Stimulated activated CD4-positive, alpha-beta T cell treated with anti-CD3 and anti-CD28 coated beads, Interleukin-15, amount 100 ng/mL, for 24 hours (primary cell): ENCODE measurements around the gene FAM180B.
"Not testable (repeated sequence)": the region's sequence is repeated elsewhere in the genome, so short reads cannot be mapped to it uniquely, and the experiment has no call there.

Experiments used
- DNase-seq: peaks from one replicate; pipeline ENCODE4 v3.0.0-alpha.2; 2020

Gene FAM180B

GRCh38 chr11:47599902-47600301 lies 13.4 kb downstream of the FAM180B start:
- no peak for DNase-seq

DNA sequence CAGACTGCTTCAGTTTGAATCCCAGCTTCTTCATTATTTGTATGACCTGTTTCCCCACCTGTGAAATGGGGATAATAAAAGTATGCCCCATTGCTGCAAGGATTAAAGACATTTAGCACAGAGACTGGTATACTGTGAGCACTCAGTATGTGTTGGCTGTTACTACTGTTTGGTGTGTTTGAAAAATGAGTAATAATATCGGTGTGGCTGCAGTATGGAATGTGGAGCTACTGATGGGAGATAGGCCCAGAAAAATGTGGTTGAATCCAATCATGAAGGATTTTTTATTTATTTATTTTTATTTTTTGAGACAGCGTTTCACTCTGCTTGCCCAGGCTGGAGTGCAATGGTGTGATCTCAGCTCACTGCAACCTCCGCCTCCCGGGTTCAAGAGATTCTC lies 16.8 kb downstream of the FAM180B start:
- DNase-seq = no peak

DNA sequence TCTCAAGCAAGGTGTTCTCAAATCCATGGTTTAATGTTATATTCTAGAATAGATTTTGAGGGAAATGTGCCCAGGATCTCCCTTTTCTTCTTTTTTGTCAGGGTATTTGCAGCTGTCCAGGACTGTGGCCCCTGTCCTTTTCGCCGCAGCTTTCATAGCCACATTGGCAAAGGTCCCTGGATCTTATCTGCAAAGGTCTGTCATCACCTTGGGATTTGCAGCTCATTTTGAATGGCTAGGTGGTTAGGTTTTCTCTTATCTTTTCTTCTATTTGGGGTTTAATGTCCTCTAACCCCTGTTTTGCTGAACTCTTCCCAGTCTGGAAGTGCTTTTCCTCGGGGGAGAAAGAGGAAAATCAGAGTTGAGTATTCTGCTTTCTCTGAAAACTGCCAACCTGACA lies 19.4 kb downstream of the FAM180B start:
- DNase-seq = no peak

DNA sequence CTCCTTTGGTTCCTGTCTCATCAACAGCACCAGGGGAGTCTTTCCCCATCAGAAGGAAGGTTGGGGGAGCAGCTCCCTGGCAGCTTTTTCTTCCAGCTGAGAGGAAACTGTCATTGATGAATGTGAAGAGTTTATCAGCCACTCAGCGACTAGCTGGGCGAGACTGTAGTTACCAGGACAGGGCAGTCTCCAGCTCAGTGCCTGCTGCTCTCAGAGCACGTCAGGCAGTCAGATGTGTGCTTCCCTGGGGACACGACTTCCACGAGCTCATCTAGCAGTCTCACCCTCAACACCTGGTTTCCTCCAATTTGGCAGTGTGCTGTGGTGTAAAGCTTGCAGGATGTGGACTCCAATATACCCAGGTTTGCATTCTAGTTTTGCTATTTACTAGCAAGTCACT lies 20.3 kb downstream of the FAM180B start:
- DNase-seq = no peak

DNA sequence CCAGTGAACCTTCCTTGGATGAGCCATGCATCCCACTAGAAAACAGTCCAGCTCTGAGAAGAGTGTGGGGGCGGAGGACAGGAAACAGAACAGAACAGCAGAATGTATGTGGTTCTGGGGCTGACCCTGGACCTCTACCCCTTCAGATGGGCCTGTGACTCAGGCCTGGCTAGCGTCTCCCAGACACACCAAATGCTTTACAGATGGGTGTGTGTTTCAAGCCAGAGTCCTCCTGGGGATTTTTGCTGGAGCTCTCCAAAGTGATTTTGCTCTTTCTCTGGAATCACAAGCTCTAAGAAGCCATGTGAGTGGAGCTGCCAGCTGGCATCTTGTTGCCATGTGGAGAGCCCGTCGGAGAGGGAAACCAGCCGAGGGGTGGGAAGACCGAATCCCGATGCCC lies 20.9 kb downstream of the FAM180B start:
- no peak for DNase-seq

DNA sequence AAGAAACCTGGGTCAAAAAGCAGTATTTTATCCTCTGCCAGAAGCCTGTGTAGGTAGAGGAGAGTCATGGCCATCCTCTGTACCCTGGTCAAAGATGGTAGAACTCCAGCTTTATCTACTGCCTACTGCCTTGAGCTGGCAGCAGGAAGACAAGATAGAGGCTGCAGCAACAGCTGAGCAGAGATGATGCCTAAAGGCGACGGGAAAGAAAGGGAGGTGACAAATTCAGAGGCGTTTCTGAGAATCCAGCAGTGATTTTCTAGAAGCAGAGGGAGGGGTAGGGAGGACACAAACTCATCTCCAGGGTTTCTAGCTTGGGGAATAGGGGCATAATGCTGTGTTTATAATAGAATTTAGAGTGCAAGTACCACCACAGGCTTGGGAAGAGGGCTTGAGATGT lies 23.2 kb downstream of the FAM180B start:
- no peak for DNase-seq

DNA sequence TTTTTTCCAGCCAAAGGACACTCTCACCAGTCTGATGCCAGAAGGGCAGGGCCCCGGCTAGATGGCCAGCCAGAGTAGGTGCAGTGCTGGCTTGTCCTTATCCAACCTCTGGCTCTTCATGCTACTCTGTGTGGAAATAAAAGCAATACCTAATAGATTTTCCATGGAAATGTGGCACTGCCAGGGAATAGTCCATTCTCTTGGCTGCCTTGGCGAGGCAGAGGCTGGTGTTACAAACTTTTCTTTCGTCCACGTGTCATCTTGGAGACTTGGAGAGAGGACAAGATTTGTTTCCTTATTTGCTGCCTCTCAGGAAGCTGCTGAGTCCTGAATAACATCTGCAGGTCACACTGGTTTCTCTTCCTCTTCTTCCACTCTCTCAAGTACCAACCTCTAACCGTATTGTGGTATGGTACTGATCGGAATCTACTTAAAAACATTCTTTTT lies 24.9 kb downstream of the FAM180B start:
- DNase-seq = no peak

DNA sequence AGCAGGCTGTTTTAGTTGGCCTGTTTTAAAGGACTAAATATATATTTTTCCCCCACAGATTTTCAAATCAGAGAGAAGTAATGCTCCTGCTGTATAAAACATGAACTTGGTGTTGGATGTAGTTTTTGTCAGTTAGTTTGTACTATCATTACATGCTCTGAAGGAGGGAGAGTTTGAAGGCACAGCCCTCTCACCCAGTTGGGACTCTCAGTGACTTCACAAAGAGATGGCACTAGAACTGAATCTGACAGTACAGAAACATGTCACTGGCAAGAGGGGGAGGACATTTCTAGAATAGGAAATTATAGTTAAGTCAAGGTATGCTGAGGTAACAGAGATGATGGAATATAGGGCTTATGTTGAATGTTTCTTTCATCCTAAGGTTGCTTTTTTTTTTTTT lies 28.8 kb downstream of the FAM180B start:
- no peak for DNase-seq

DNA sequence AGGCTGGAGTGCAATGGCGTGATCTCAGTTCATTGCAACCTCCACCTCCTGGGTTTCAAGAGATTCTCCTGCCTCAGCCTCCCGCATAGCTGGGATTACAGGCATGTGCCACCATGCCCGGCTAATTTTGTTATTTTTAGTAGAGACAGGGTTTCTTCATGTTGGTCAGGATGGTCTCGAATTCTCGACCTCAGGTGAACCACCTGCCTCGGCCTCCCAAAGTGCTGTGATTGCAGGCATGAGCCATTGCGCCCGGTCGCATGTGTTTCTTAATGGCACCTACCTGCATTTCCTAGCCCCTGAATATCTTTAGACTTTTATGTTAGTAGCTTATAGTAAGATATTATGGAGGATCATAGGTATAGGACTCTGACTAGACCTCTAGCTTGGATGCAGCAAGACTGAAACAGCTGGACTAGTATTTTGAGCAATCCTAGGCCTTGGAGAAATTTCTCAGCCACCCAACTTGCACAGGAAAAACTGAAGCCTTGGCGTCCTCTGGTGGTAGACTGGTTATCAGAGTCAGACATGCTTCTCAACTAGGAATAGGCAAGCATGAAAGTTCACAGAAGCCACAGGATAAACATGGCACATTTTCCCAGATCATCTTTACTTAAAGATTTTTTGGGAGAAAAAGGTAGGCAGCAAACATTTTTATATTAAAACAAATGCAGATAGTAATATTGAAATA lies 30.4 kb downstream of the FAM180B start:
- DNase-seq = peak; percentile 19

GRCh38 chr11:47617417-47617809 lies 30.9 kb downstream of the FAM180B start:
- DNase-seq = no peak

DNA sequence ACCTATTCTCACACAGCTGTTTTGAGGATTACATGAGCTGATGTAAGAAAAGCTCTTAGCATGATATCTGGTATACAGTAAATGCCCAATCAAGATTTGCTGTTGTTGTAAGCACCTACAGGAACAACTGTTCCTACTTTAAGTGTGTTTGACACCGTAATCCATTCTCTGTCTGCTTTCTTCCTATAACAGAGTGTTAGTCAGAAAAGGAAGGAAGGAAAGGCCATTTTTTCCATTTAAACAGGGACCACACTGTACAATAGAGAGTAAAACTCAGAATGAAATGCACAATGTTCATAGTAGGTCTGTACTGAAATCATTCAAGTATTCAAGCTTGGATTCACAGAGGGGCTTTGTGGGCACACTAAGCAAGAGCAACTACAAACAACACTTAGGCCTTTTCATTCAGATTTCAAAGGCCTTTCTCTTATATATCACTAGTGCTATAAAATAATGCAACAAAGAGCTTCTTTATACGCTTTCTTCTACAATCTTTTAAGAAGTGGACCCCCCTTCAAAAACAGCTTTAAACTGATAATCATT lies 34.4 kb downstream of the FAM180B start:
- DNase-seq = no peak

DNA sequence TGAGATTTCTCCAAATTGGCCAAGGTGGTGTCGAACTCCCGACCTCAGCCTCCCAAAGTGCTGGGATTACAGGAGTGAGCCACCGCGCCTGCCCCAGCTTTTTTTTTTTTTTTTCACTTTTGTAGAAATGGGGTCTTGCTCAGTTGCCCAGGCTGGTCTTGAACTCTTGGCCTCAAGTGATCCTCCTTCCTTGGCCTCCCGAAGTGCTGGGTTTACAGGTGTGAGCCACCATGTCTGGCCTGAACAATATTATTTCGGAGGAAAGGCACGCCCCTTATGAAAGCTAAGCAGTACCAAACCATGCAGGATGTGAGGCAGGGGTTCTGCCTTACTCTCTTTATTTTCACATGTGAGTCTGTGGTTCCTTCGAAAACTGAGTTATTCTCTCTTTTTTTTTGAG lies 39.8 kb downstream of the FAM180B start:
- DNase-seq = no peak

DNA sequence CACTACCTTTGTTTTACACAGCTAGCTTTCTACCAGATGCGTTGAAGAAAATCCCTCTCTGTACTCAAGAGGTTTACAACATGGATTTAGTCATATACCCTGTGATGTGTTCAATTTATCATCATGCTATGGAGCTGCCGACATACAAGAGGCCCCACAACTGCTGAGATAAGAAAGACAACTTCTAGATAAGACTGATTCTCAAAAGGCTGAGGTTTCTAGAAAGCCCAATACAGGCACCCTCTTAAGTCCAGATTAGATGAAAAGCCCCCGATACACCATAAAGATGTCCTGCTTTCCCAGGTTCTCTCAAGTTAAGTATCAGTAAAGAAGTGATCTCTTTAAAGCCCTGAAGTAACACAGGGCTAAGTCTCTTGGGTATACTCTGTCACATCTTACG lies 41.5 kb downstream of the FAM180B start:
- no peak for DNase-seq

DNA sequence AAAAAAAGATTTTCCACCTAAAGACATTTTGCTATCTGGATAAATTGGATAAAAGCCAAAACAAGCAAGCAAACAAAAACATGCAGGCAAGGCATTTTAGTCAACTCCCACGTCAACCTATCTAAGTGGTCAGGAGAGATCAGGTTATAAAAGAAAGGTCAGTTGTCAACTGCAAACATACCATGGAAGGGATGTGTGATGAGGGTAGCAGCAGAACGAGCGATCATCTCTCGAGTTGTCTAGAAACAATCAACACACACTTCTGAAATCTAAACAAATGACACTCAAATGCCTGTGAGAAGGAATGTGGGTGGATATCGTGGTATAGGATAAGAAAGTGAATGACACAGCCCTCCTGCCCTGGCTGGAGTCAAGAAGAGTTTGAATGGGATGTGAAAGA lies 45.0 kb downstream of the FAM180B start:
- no peak for DNase-seq

- DNase-seq = not testable (repeated sequence)
These were observed 49.9 kb downstream of the FAM180B start for GRCh38 chr11:47636331-47636730.
